ENCODE data around the gene PTTG1IP. TPM values are rescaled to one million over a fixed set of nuclear protein-coding genes. Genes with fewer than 3 reads are reported as not detected.

The PTTG1IP gene
- total RNA-seq, 2 experiments from 2014 or later, result 38.9 to 58.1 TPM

DNA sequence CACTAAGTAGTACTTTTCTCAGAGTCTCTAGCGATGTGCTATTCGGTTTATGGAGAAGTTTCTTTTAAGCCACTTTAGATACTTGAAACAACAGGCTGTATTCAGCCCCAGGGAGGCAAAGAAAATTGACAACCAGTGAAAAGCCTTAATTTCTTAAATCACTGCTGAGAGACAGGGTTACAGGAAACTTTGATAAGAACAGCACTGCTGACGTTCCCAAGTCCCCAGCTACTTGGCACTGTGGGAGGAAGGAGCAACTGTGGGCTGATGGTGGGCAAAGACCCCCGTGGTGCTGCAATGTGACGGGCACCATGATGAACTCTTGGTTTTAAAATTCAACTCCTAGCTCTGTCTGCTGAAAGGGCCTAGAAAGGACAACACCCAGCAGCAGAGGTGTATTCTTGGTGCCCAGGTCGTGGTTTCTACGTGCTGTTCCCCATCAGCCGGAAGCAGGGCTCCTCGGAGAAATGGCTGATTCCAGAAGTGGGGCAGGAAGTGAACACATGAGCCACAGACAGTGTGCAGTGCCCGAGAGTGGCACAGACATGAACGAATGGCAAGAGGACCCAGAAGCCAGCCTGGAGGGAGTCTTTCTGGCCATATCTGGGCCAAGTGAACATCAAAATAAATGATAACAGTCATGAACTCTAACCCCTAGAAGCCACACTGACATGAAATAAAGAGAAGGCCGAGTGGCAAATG is 5.3 kb downstream of the PTTG1IP start:
- intact Hi-C loops (cut with micrococcal nuclease; ENCODE audit: unreplicated experiment), result no loop called here
- Histone ChIP-seq H3K4me3 (ENCODE audit: low read depth, low read length, poor library complexity, severe bottlenecking) (no peak overlapping the region), H3K36me3 (ENCODE audit: insufficient read depth, low read length) (peaks cover 11% of the 10 kb centered on the region; the same call in 1 of the 2 replicates), H3K79me2 (ENCODE audit: insufficient read depth, low read depth, low read length) (peaks cover 34% of the 10 kb centered on the region; the same call in 1 of the 2 replicates), H3K9me2 (ENCODE audit: insufficient read depth, low read length) (no peaks in the 10 kb centered on the region), H2AFZ (ENCODE audit: low read length) (no peak overlapping the region), H3K27ac (ENCODE audit: low read depth, low read length, poor library complexity, severe bottlenecking) (no peak overlapping the region), H3K4me2 (ENCODE audit: low read length) (no peak overlapping the region), H3K9me3 (ENCODE audit: low read length) (no peaks in the 10 kb centered on the region), H3K4me1 (ENCODE audit: insufficient read depth, low read length, poor library complexity, severe bottlenecking) (peaks cover 23% of the 10 kb centered on the region), H4K20me1 (ENCODE audit: insufficient read depth, low read length) (peaks cover 12% of the 10 kb centered on the region; the same call in 1 of the 2 replicates)
- CTCF ChIA-PET (ENCODE audit: unreplicated experiment), result no interaction called here
- DNase-seq (ENCODE audit: low spot score), result no peak
- TF ChIP-seq, protein P1, sequence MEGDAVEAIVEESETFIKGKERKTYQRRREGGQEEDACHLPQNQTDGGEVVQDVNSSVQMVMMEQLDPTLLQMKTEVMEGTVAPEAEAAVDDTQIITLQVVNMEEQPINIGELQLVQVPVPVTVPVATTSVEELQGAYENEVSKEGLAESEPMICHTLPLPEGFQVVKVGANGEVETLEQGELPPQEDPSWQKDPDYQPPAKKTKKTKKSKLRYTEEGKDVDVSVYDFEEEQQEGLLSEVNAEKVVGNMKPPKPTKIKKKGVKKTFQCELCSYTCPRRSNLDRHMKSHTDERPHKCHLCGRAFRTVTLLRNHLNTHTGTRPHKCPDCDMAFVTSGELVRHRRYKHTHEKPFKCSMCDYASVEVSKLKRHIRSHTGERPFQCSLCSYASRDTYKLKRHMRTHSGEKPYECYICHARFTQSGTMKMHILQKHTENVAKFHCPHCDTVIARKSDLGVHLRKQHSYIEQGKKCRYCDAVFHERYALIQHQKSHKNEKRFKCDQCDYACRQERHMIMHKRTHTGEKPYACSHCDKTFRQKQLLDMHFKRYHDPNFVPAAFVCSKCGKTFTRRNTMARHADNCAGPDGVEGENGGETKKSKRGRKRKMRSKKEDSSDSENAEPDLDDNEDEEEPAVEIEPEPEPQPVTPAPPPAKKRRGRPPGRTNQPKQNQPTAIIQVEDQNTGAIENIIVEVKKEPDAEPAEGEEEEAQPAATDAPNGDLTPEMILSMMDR (conservative IDR thresholded peaks at IDR 0.05; ENCODE audit: low read length), result no peak
- no peak for TF ChIP-seq EZH2phosphoT487 (IDR thresholded peaks at IDR 0.05; ENCODE audit: borderline replicate concordance, low read depth, low read length)
- POLR2A ChIA-PET, result no interaction called here
- BruUV-seq (replicated peaks), result no TSS peak

DNA sequence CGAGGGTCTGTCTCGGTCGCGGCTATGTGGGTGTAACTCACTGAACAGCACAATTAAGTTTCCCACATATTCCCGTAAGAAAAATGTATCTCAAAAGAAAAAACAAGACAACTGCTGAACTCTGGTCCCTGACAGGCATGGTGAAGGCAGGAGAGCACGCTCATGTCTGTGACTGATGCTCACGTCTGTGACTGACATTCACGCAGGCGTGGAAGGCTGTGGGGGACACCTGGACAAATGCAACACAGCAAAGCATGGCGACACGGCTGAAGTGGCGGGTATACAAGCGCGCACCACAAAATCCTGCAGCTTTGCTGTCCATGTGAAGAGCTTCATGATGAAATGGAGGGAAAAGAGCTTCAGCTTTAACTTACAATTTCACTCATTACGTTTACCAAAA is 6.0 kb downstream of the PTTG1IP start:
- no peak overlapping the region for H3K27ac ChIP-seq (ENCODE audit: low read depth, low read length, poor library complexity, severe bottlenecking)
- CTCF ChIA-PET (ENCODE audit: unreplicated experiment), result no interaction called here
- intact Hi-C loops (cut with micrococcal nuclease; ENCODE audit: unreplicated experiment), result no loop called here
- peaks cover 11% of the 10 kb centered on the region; the same call in 1 of the 2 replicates for H3K36me3 ChIP-seq (ENCODE audit: insufficient read depth, low read length)
- H3K4me1 ChIP-seq (ENCODE audit: insufficient read depth, low read length, poor library complexity, severe bottlenecking), result peaks cover 22% of the 10 kb centered on the region
- H3K4me2 ChIP-seq (ENCODE audit: low read length), result no peak overlapping the region
- no peak for DNase-seq (ENCODE audit: low spot score)
- POLR2A ChIA-PET, result interaction anchor here (0.6 kb wide), 1 partner anchor 18 kb away, joined by 3 read pairs; no protein-coding TSS in a partner anchor
- H3K4me3 ChIP-seq (ENCODE audit: low read depth, low read length, poor library complexity, severe bottlenecking), result no peak overlapping the region
- BruUV-seq (replicated peaks), result no TSS peak
- TF ChIP-seq EZH2phosphoT487 (IDR thresholded peaks at IDR 0.05; ENCODE audit: borderline replicate concordance, low read depth, low read length), result no peak
- TF ChIP-seq, protein P1 (conservative IDR thresholded peaks at IDR 0.05; ENCODE audit: low read length), result no peak
- H2AFZ ChIP-seq (ENCODE audit: low read length), result no peak overlapping the region
- no peaks in the 10 kb centered on the region for H3K9me2 ChIP-seq (ENCODE audit: insufficient read depth, low read length)
- H4K20me1 ChIP-seq (ENCODE audit: insufficient read depth, low read length), result peaks cover 10% of the 10 kb centered on the region; the same call in 1 of the 2 replicates
- no peaks in the 10 kb centered on the region for H3K9me3 ChIP-seq (ENCODE audit: low read length)
- H3K79me2 ChIP-seq (ENCODE audit: insufficient read depth, low read depth, low read length), result peaks cover 31% of the 10 kb centered on the region; the same call in 1 of the 2 replicates

DNA sequence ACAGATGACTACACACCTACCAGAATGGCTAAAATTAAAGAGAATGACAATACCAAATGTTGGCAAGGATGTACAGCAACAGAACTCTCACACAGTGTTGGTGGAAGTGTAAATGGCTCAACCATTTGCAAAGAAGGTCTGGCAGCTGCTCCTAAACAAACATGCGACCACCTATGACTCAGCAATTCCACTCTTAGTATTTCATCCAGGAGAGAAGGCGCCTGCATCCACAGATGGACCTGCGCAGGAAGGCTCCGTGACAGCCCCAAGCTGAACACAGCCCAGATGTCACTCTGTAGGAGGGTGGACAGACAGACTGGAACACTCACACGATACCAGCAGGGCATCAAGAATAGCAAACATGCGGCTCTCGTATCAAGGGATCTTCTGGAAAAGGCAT is 6.7 kb downstream of the PTTG1IP start:
- Histone ChIP-seq H3K4me2 (ENCODE audit: low read length) (no peak overlapping the region), H3K4me3 (ENCODE audit: low read depth, low read length, poor library complexity, severe bottlenecking) (no peak overlapping the region), H3K9me3 (ENCODE audit: low read length) (no peaks in the 10 kb centered on the region), H3K79me2 (ENCODE audit: insufficient read depth, low read depth, low read length) (peaks cover 26% of the 10 kb centered on the region; the same call in 1 of the 2 replicates), H3K36me3 (ENCODE audit: insufficient read depth, low read length) (peaks cover 11% of the 10 kb centered on the region; the same call in 1 of the 2 replicates), H2AFZ (ENCODE audit: low read length) (no peak overlapping the region), H3K4me1 (ENCODE audit: insufficient read depth, low read length, poor library complexity, severe bottlenecking) (peaks cover 15% of the 10 kb centered on the region), H3K27ac (ENCODE audit: low read depth, low read length, poor library complexity, severe bottlenecking) (no peak overlapping the region), H3K9me2 (ENCODE audit: insufficient read depth, low read length) (no peaks in the 10 kb centered on the region), H4K20me1 (ENCODE audit: insufficient read depth, low read length) (peaks cover 4% of the 10 kb centered on the region; the same call in 1 of the 2 replicates)
- intact Hi-C loops (cut with micrococcal nuclease; ENCODE audit: unreplicated experiment), result no loop called here
- DNase-seq (ENCODE audit: low spot score), result no peak
- TF ChIP-seq EZH2phosphoT487 (IDR thresholded peaks at IDR 0.05; ENCODE audit: borderline replicate concordance, low read depth, low read length), result no peak
- TF ChIP-seq, protein P1 (conservative IDR thresholded peaks at IDR 0.05; ENCODE audit: low read length), result no peak
- ChIA-PET POLR2A (interaction anchor here (0.6 kb wide), 1 partner anchor 18 kb away, joined by 3 read pairs; no protein-coding TSS in a partner anchor), CTCF (ENCODE audit: unreplicated experiment) (no interaction called here)
- BruUV-seq (replicated peaks), result no TSS peak

All from OCI-LY7 (cell line).